Measurements from ENCODE around the gene LRCH1. TPM values are rescaled to one million over a fixed set of nuclear protein-coding genes. Genes with fewer than 3 reads are reported as not detected.

LRCH1 gene
- polyA plus RNA-seq, 1 of the 3 experiments (the other 2 are of a cell fraction): 5.5 TPM

GRCh38 chr13:46665248-46665632 is 112.3 kb downstream of the LRCH1 start:
- Histone ChIP-seq H3K9ac (no peak overlapping the region), H3K4me3 (ENCODE audit: low read depth in 2 of 2, low read length in 1 of 2) (no peak overlapping the region), H3K27me3 (ENCODE audit: insufficient read depth) (no peaks in the 10 kb centered on the region), H3K4me1 (ENCODE audit: control insufficient read depth in 1 of 2, insufficient read depth in 2 of 2, low read depth in 1 of 2, low read length in 1 of 2) (peaks cover 18 to 50% of the 10 kb centered on the region in 2 experiments), H4K20me1 (ENCODE audit: insufficient read depth) (no peaks in the 10 kb centered on the region), H3K4me2 (peak overlapping the region; percentile 4; the same call in 1 of the 2 replicates), H3K9me3 (no peaks in the 10 kb centered on the region), H3K36me3 (replicated peaks in 1 of 2; ENCODE audit: control insufficient read depth in 1 of 2, insufficient read depth in 2 of 2, low read length in 1 of 2) (peaks cover 4% of the 10 kb centered on the region in 2 experiments), H2AFZ (ENCODE audit: low read depth) (no peak overlapping the region), H3F3A (replicated peaks; ENCODE audit: insufficient read depth) (peaks cover 18% of the 10 kb centered on the region), H3K27ac (ENCODE audit: low read depth in 2 of 2, low read length in 1 of 2) (peak overlapping the region; percentile 40 to 69; a peak in 3 of 4 replicates), H3K9me2 (no peaks in the 10 kb centered on the region), H3K79me2 (ENCODE audit: insufficient read depth) (peaks cover 67% of the 10 kb centered on the region)
- TF ChIP-seq CHD2 (IDR thresholded peaks at IDR 0.05; ENCODE audit: low read length, partially characterized antibody): no peak
- TF ChIP-seq TAF1 (IDR thresholded peaks at IDR 0.05; ENCODE audit: borderline replicate concordance, low read depth, low read length): no peak
- POLR2A ChIA-PET: interaction anchor here (1.0 kb wide), 1 partner anchor 46 kb away, joined by 3 read pairs; no protein-coding TSS in a partner anchor
- CTCF ChIA-PET: interaction anchor here (0.9 to 1.3 kb wide), 3 partner anchors 35 to 72 kb away, joined by 3 read pairs; no protein-coding TSS in a partner anchor
- no peak for DNase-seq

GRCh38 chr13:46665633-46666482 is 112.9 kb downstream of the LRCH1 start:
- Histone ChIP-seq H3K79me2 (ENCODE audit: insufficient read depth) (peaks cover 63% of the 10 kb centered on the region), H3K4me3 (ENCODE audit: low read depth in 2 of 2, low read length in 1 of 2) (no peak overlapping the region), H2AFZ (ENCODE audit: low read depth) (no peak overlapping the region), H3F3A (replicated peaks; ENCODE audit: insufficient read depth) (peaks cover 18% of the 10 kb centered on the region), H3K4me1 (ENCODE audit: control insufficient read depth in 1 of 2, insufficient read depth in 2 of 2, low read depth in 1 of 2, low read length in 1 of 2) (peaks cover 18 to 50% of the 10 kb centered on the region in 2 experiments), H3K36me3 (replicated peaks in 1 of 2; ENCODE audit: control insufficient read depth in 1 of 2, insufficient read depth in 2 of 2, low read length in 1 of 2) (peaks cover 4 to 5% of the 10 kb centered on the region in 2 experiments), H4K20me1 (ENCODE audit: insufficient read depth) (no peaks in the 10 kb centered on the region), H3K9ac (no peak overlapping the region), H3K9me3 (no peaks in the 10 kb centered on the region), H3K9me2 (no peaks in the 10 kb centered on the region), H3K27ac (ENCODE audit: low read depth in 2 of 2, low read length in 1 of 2) (peak overlapping the region; percentile 40 to 69; a peak in 3 of 4 replicates), H3K4me2 (peak overlapping the region; percentile 4; the same call in 1 of the 2 replicates), H3K27me3 (ENCODE audit: insufficient read depth) (no peaks in the 10 kb centered on the region)
- TF ChIP-seq MAX (IDR thresholded peaks at IDR 0.05; ENCODE audit: low read depth) (no peak), RFX5 (IDR thresholded peaks at IDR 0.05; ENCODE audit: low read length) (no peak), JUND (IDR thresholded peaks at IDR 0.05) (no peak), FOXM1 (IDR thresholded peaks at IDR 0.05; ENCODE audit: low read depth) (no peak), ZBTB33 (IDR thresholded peaks at IDR 0.05; ENCODE audit: borderline replicate concordance, low read depth) (no peak), ELF1 (IDR thresholded peaks at IDR 0.05) (no peak), EZH2phosphoT487 (IDR thresholded peaks at IDR 0.05; ENCODE audit: borderline replicate concordance, low read depth) (no peak), SIN3A (IDR thresholded peaks at IDR 0.05; ENCODE audit: borderline replicate concordance, low read depth, low read length) (no peak)
- POLR2A ChIA-PET: interaction anchor here (1.0 kb wide), 1 partner anchor 45 kb away, joined by 3 read pairs; no protein-coding TSS in a partner anchor
- WGBS (ENCODE audit: low lambda C conversion rate): 67% methylated on average over 7 of the region's 7 CpGs
- peak; percentile 29 for DNase-seq
- CTCF ChIA-PET: interaction anchor here (0.7 to 1.4 kb wide), 6 partner anchors 17 to 73 kb away, joined by 3 to 4 read pairs (median 3); no protein-coding TSS in a partner anchor

Measured in SK-N-SH (cell line).